Fibroblast of villous mesenchyme (primary cell): ENCODE data around the gene UCN3. TPM values are rescaled to one million over a fixed set of nuclear protein-coding genes. Genes with fewer than 3 reads are reported as not detected.

ENCODE experiments used
- DNase-seq: peaks from one replicate; pipeline ENCODE4 v3.0.0-alpha.2; 2010; ENCODE audit warnings: low read depth
- H3K4me3 ChIP-seq: 2 replicates; pipeline ENCODE4 v1.5.1; 2011; ENCODE audit warnings: low read depth, mild to moderate bottlenecking, low read length
- total RNA-seq: library from RNA; depleted of rRNA; stranded (reverse); fragments of >200 nt; gene quantifications from 2 replicates; pipeline ENCODE4 v1.2.3, GENCODE V29; 2012
- TF ChIP-seq, protein P1 (sequence below): IDR thresholded peaks from 2 replicates; pipeline ENCODE4 v1.5.1; 2012; ENCODE audit warnings: low read depth, mild to moderate bottlenecking, low read length; ENCODE audit not compliant: insufficient read depth

Gene UCN3
- total RNA-seq, 1 donor: not detected

DNA sequence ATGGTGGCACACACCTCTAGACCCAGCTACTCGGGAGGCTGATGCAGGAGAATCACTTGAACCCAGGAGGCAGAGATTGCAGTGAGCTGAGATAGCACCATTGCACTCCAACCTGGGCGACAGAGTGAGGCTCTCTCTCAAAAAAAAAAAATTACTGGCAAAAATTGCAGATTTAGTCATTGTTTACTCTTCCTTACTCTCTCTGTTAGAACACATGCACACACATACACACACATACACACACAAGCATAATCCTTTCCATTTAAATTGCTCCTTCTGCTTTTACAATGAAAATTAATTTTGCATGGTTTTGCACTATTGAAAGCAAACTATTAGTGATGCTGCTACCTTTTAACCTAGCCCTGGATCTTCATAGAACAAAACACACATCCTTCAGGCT lies 15.4 kb upstream of the UCN3 start:
- no peak overlapping the region for H3K4me3 ChIP-seq
- TF ChIP-seq, protein P1, sequence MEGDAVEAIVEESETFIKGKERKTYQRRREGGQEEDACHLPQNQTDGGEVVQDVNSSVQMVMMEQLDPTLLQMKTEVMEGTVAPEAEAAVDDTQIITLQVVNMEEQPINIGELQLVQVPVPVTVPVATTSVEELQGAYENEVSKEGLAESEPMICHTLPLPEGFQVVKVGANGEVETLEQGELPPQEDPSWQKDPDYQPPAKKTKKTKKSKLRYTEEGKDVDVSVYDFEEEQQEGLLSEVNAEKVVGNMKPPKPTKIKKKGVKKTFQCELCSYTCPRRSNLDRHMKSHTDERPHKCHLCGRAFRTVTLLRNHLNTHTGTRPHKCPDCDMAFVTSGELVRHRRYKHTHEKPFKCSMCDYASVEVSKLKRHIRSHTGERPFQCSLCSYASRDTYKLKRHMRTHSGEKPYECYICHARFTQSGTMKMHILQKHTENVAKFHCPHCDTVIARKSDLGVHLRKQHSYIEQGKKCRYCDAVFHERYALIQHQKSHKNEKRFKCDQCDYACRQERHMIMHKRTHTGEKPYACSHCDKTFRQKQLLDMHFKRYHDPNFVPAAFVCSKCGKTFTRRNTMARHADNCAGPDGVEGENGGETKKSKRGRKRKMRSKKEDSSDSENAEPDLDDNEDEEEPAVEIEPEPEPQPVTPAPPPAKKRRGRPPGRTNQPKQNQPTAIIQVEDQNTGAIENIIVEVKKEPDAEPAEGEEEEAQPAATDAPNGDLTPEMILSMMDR: no peak
- no peak for DNase-seq

DNA sequence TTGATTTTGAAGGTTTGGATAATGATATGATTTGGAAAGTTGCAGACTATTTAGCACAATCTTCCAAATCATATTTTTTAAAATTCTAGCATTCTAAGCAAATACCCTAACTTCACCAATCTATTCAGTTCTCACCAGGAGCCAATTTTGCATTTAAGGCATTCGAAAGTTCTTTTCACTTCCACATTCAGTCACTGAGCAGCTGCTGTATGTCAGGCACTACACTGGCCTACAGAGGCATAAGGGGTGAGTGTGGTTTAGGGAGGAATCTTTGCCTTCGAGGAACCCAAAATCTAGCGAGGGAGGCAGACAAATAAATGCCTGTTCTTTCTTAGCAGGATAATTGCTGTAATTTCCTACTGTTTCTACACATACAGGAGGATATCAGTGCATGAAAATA lies 10.7 kb upstream of the UCN3 start:
- no peak overlapping the region for H3K4me3 ChIP-seq
- TF ChIP-seq, protein P1: no peak
- no peak for DNase-seq

DNA sequence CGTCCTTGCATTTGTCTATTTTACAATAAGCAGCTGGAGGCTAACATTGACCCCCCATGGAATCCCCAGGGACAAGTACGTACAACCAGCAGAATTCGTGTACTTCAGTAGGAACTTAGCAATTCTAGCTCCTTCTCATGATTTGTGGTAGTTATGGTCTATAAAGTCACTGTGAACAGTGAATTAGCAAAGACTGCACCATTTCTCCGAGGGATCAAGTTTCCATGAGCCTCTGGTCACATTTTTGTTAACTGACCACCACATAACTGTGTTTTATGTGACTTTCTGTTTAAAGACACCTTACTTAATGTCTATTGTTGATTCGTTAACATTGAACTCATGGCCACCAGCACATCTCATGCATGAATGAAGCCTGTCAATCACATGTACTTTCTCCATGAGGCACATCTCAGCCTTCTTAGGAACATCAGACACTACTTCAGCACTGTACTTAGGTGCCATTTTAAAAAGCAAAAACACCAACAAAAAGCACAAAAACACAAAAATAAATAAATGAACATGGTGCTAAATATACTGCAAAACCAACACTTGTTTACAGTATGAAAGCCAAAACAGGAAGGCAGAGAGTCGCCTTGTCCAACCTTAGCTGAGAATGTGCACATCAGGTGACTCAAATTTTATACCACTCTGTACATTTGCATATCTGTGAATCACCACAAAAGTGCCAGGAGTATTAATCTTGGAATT lies 9.0 kb upstream of the UCN3 start:
- no peak for DNase-seq

DNA sequence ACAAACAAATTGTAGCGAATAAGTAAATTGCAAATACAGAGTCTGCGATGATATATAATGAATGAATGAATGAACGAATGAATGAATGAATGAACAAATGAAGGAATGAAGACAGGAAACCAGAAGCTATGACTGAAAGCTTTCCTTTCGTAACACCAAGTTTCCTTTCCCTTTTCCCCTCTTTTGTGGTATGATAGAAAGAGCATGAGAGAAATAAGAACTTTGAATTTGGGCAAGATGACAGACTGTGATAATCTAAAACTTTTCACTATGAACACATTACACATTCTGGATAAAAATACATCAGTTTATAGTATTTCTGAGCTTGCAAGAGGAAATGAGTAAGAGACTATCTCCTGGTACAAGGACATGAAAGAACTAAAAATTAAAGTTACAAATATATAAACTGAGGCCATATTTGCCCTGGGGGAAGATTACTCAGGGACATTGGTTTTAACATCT lies 8.4 kb upstream of the UCN3 start:
- no peak for DNase-seq
- H3K4me3 ChIP-seq: no peak overlapping the region
- TF ChIP-seq, protein P1: no peak

More for the DNA sequence above, 9.0 kb upstream of the UCN3 start:
- H3K4me3 ChIP-seq: no peak overlapping the region
- TF ChIP-seq, protein P1: no peak

DNA sequence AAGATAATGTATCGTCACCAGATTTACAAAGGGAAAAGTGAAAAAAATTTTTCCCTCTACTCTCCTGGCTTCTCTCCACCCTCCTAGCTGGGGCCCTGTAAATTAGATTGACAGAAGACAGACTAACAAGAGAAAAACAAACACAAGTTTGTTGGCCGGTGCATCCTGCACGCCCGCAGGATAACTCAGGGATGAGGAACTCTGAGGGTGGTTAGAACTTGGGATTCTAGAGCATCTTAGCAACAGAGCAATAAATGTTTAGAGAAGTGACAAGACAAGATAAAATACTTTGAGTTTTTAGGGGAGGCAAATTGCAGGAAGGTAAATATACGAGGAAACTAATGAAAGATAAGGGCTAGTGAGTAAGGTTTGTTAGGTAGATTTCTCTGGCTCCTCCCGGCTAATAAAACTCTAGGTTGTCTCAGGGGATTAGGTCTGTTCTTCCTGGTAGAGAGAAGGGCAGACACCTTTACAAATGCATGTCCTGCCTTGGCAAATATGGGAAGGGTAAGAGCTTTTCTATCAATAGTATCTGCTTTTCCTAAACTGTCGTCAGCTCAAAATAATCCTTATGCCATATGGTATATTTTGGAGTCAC lies 4.3 kb upstream of the UCN3 start:
- DNase-seq: no peak
- TF ChIP-seq, protein P1: no peak
- no peak overlapping the region for H3K4me3 ChIP-seq

DNA sequence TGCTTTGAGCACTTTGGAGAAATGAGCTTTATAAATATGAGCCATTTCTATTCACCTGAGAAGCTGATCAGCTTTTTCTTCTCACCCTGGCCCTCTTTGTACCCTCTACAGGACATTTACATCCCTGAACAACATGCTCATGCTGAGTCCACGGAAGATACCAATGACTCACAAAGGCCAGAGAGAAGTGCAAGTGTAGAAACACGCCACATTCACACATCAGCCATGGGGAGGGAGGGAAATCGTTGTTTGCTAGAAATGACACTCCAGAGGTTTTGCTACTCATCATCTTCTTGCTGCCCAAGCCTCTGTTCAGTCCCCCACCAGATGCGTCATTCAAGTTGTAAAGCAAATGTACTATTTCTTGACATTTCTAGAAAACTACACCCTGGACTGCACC lies 2.8 kb upstream of the UCN3 start:
- DNase-seq: no peak
- TF ChIP-seq, protein P1: no peak
- no peak overlapping the region for H3K4me3 ChIP-seq
